WTC11 (cell line): ENCODE data around the gene TNNC2. TPM values are rescaled to one million over a fixed set of nuclear protein-coding genes. Genes with fewer than 3 reads are reported as not detected.
A peak's percentile ranks its signal among the peaks of the same experiment; 100 is the strongest.

ENCODE experiments used
- ATAC-seq: fragments of 200-7000 bp; cut with Tn5 transposase; 2 replicates; pipeline ENCODE4 v1.10.0; 2021; ENCODE audit warnings: mild to moderate bottlenecking, moderate library complexity
- CTCF ChIA-PET: fragments of 300-600 bp; sonication (Branson Sonifier 250); formaldehyde crosslinking; loops from one replicate; lab custom pipeline; 2021; ENCODE audit warnings: antibody characterized with exemption; lab: Charles Lee
- POLR2A ChIA-PET: fragments of 350-600 bp; sonication (Branson Sonifier 250); formaldehyde crosslinking; loops from one replicate; lab custom pipeline; 2021; ENCODE audit warnings: antibody characterized with exemption; lab: Charles Lee
- DNase-seq: peaks from one replicate; pipeline ENCODE4 v3.0.0; 2021; ENCODE audit warnings: low spot score
- H3K27ac Mint-ChIP-seq: 2 replicates; pipeline ENCODE4 v1.8.0; 2021; ENCODE audit warnings: mixed read lengths
- H3K27me3 Mint-ChIP-seq: 2 replicates; pipeline ENCODE4 v1.8.0; 2021; ENCODE audit warnings: low read depth, mild to moderate bottlenecking, moderate library complexity, mixed read lengths
- H3K36me3 Mint-ChIP-seq: 2 replicates; pipeline ENCODE4 v1.8.0; 2021; ENCODE audit warnings: mixed read lengths
- H3K4me1 Mint-ChIP-seq: 2 replicates; pipeline ENCODE4 v1.8.0; 2022; ENCODE audit warnings: mixed read lengths
- H3K4me3 Mint-ChIP-seq: 2 replicates; pipeline ENCODE4 v1.8.0; 2021; ENCODE audit warnings: mild to moderate bottlenecking, moderate library complexity, mixed read lengths
- H3K9me3 Mint-ChIP-seq: 2 replicates; pipeline ENCODE4 v1.8.0; 2021; ENCODE audit warnings: mixed read lengths
- CBFB ChIP-seq: sonication (generic); formaldehyde crosslinking; IDR thresholded peaks from 2 replicates; pipeline ENCODE4 v1.8.1; 2022; ENCODE audit warnings: mild to moderate bottlenecking, low read depth, missing genetic modification reagents
- CREM ChIP-seq: sonication (generic); formaldehyde crosslinking; IDR thresholded peaks from 2 replicates; pipeline ENCODE4 v1.8.1; 2022; ENCODE audit warnings: mild to moderate bottlenecking, missing genetic modification reagents, moderate library complexity
- ELF4 ChIP-seq: sonication (generic); formaldehyde crosslinking; IDR thresholded peaks from 2 replicates; pipeline ENCODE4 v1.8.1; 2022; ENCODE audit warnings: low read depth, mild to moderate bottlenecking, moderate library complexity, missing genetic modification reagents
- ETV6 ChIP-seq: sonication (generic); formaldehyde crosslinking; IDR thresholded peaks from 2 replicates; pipeline ENCODE4 v1.8.1; 2022; ENCODE audit warnings: mild to moderate bottlenecking, missing genetic modification reagents
- GABPB1 ChIP-seq: sonication (generic); formaldehyde crosslinking; IDR thresholded peaks from 2 replicates; pipeline ENCODE4 v1.8.1; 2023; ENCODE audit warnings: mild to moderate bottlenecking, missing genetic modification reagents
- GTF2I ChIP-seq: fragments of 250-450 bp; sonication (Bioruptor Pico); conservative IDR thresholded peaks from 2 replicates; pipeline ENCODE4 v1.4.0; 2021; ENCODE audit warnings: mild to moderate bottlenecking
- IRF2 ChIP-seq: sonication (generic); formaldehyde crosslinking; IDR thresholded peaks from 2 replicates; pipeline ENCODE4 v1.8.0; 2022; ENCODE audit warnings: low read depth, missing genetic modification reagents, borderline replicate concordance
- KAT7 ChIP-seq: sonication (generic); formaldehyde crosslinking; IDR thresholded peaks from 2 replicates; pipeline ENCODE4 v1.8.1; 2023; ENCODE audit warnings: missing genetic modification reagents, mild to moderate bottlenecking, borderline replicate concordance
- NFYB ChIP-seq: sonication (generic); formaldehyde crosslinking; conservative IDR thresholded peaks from 2 replicates; pipeline ENCODE4 v1.8.0; 2022; ENCODE audit warnings: low read depth, missing genetic modification reagents
- NR1H2 ChIP-seq: sonication (generic); formaldehyde crosslinking; IDR thresholded peaks from 2 replicates; pipeline ENCODE4 v1.9.0; 2021; ENCODE audit warnings: mild to moderate bottlenecking, moderate library complexity, missing genetic modification reagents
- RELA ChIP-seq: sonication (generic); formaldehyde crosslinking; IDR thresholded peaks from 2 replicates; pipeline ENCODE4 v1.8.1; 2022; ENCODE audit warnings: missing genetic modification reagents, mild to moderate bottlenecking, borderline replicate concordance
- SMAD3 ChIP-seq: sonication (generic); formaldehyde crosslinking; IDR thresholded peaks from 2 replicates; pipeline ENCODE4 v1.8.0; 2022; ENCODE audit warnings: missing genetic modification reagents, mild to moderate bottlenecking, borderline replicate concordance
- SP1 ChIP-seq: sonication (generic); formaldehyde crosslinking; conservative IDR thresholded peaks from 2 replicates; pipeline ENCODE4 v1.8.1; 2022; ENCODE audit warnings: missing genetic modification reagents
- ZNF232 ChIP-seq: sonication (generic); formaldehyde crosslinking; IDR thresholded peaks from 2 replicates; pipeline ENCODE4 v1.8.0; 2022; ENCODE audit warnings: mild to moderate bottlenecking, missing genetic modification reagents
- ZNF263 ChIP-seq: sonication (generic); formaldehyde crosslinking; IDR thresholded peaks from 2 replicates; pipeline ENCODE4 v1.8.1; 2022; ENCODE audit warnings: low read depth, mild to moderate bottlenecking, moderate library complexity, missing genetic modification reagents
- ZNF396 ChIP-seq: fragments of 250-450 bp; sonication (Bioruptor Pico); IDR thresholded peaks from 2 replicates; pipeline ENCODE4 v1.8.0; 2021; ENCODE audit warnings: mild to moderate bottlenecking, moderate library complexity, borderline replicate concordance
- ZNF671 ChIP-seq: fragments of 250-450 bp; sonication (Bioruptor Pico); IDR thresholded peaks from 2 replicates; pipeline ENCODE4 v1.8.0; 2021; ENCODE audit warnings: mild to moderate bottlenecking
- total RNA-seq: library from RNA; stranded (reverse); gene quantifications from 3 replicates; pipeline ENCODE4 v1.2.3, GENCODE V29; 2021
- TF ChIP-seq, protein P1 (sequence below): fragments of 250-450 bp; sonication (Bioruptor Pico); IDR thresholded peaks from 2 replicates; pipeline ENCODE4 v1.9.0; 2021; ENCODE audit warnings: moderate library complexity, mild to moderate bottlenecking, inconsistent platforms, borderline replicate concordance
- TF ChIP-seq, protein P2 (sequence below): fragments of 250-450 bp; sonication (Bioruptor Pico); IDR thresholded peaks from 2 replicates; pipeline ENCODE4 v1.9.0; 2021; ENCODE audit warnings: mild to moderate bottlenecking
- TF ChIP-seq, protein P3 (sequence below): sonication (generic); formaldehyde crosslinking; IDR thresholded peaks from 2 replicates; pipeline ENCODE4 v1.8.1; 2022; ENCODE audit warnings: mild to moderate bottlenecking, missing genetic modification reagents, moderate library complexity, borderline replicate concordance
- TF ChIP-seq, protein P4 (sequence below): sonication (generic); formaldehyde crosslinking; IDR thresholded peaks from 2 replicates; pipeline ENCODE4 v1.8.0; 2022; ENCODE audit warnings: mild to moderate bottlenecking, missing genetic modification reagents
- TF ChIP-seq, protein P5 (sequence below): sonication (generic); formaldehyde crosslinking; IDR thresholded peaks from 2 replicates; pipeline ENCODE4 v1.8.1; 2023; ENCODE audit warnings: mild to moderate bottlenecking, missing genetic modification reagents
- TF ChIP-seq, protein P6 (sequence below): sonication (generic); formaldehyde crosslinking; conservative IDR thresholded peaks from 2 replicates; pipeline ENCODE4 v1.8.1; 2022; ENCODE audit warnings: mild to moderate bottlenecking, missing genetic modification reagents
- TF ChIP-seq, protein P7 (sequence below): fragments of 250-450 bp; sonication (Bioruptor Pico); conservative IDR thresholded peaks from 2 replicates; pipeline ENCODE4 v1.9.0; 2021; ENCODE audit warnings: mild to moderate bottlenecking
- TF ChIP-seq, protein P8 (sequence below): sonication (generic); formaldehyde crosslinking; IDR thresholded peaks from 2 replicates; pipeline ENCODE4 v1.8.0; 2022; ENCODE audit warnings: mild to moderate bottlenecking, missing genetic modification reagents
- TF ChIP-seq, protein P9 (sequence below): sonication (generic); formaldehyde crosslinking; IDR thresholded peaks from 2 replicates; pipeline ENCODE4 v1.8.1; 2023; ENCODE audit warnings: mild to moderate bottlenecking, moderate library complexity, missing genetic modification reagents

Gene TNNC2
- total RNA-seq, 1 experiment from 2014 or later = 3.0 TPM

DNA sequence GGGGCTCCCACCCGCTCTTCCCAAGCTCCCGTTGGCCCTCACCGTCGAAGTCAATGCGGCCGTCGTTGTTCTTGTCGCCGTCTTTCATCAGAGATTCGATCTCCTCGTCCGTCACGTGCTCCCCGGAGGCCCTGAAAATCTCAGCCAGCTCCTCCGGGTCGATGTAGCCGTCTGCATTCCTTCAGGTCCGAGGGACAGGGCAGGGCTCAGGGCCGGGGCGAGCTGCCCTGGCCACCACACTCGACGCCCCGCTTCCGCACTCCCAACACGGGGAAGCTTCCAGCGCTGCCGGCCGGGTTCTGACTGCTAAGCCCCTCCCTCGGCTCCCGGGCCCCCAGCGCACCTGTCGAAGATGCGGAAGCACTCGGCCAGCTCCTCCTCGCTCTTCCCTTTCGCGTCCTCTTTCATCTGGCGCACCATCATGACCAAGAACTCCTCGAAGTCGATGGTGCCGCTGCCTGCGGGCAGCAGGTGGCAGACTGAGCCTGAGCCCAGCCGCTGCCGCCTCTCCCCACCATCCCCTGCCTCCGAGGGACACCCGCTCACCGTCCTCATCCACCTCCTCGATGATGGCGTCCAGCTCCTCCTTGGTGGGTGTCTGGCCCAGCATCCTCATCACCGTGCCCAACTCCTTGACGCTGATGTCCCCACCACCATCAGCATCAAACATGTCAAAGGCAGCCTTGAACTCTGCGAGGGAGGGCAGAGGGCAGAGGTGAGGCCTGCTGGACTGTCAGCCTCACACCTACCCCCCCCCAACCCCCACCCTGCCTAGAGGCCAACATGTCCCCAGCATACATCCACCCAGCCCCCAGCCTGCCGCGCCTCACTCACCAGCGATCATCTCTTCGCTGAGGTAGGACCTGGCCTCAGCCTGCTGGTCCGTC lies 2.9 kb downstream of the TNNC2 start:
- Mint-ChIP-seq H3K27me3 (peaks cover 23% of the 10 kb centered on the region), H3K4me1 (peaks cover 26% of the 10 kb centered on the region), H3K36me3 (no peaks in the 10 kb centered on the region), H3K27ac (0 out of 2 replicates have a peak overlapping the region, but pooled peaks have one; percentile 48), H3K9me3 (no peaks in the 10 kb centered on the region), H3K4me3 (peak overlapping the region; percentile 61)
- ATAC-seq (peak; percentile 86), DNase-seq (peak; percentile 81)
- CTCF ChIA-PET = interaction anchor here (0.6 to 3.3 kb wide), 27 partner anchors 8 to 235 kb away, joined by 3 to 30 read pairs (median 7); partner anchors contain the start of genes ACOT8, CTSA, NEURL2 and PCIF1
- POLR2A ChIA-PET = interaction anchor here (0.7 to 1.6 kb wide), 5 partner anchors 10 to 188 kb away, joined by 3 to 10 read pairs (median 3); partner anchors contain the start of genes CTSA, NEURL2 and SNX21
- TF ChIP-seq, protein P1, sequence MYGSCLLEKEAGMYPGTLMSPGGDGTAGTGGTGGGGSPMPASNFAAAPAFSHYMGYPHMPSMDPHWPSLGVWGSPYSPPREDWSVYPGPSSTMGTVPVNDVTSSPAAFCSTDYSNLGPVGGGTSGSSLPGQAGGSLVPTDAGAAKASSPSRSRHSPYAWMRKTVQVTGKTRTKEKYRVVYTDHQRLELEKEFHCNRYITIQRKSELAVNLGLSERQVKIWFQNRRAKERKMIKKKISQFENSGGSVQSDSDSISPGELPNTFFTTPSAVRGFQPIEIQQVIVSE (CRISPR knock-in tag) = no peak
- TF ChIP-seq ETV6 (peak; percentile 63), NR1H2 (CRISPR knock-in tag) (no peak), SP1 (CRISPR knock-in tag) (no peak), GABPB1 (CRISPR knock-in tag) (no peak), ZNF263 (CRISPR knock-in tag) (peak; percentile 76; the same call in 1 of the 2 replicates), CREM (CRISPR knock-in tag) (no peak; the same call in 1 of the 2 replicates), CBFB (CRISPR knock-in tag) (0 out of 2 replicates have a peak, but pooled peaks have one; percentile 25), ZNF396 (CRISPR knock-in tag) (no peak), ZNF671 (CRISPR knock-in tag) (no peak), ZNF232 (peak; percentile 86), SMAD3 (peak; percentile 88; the same call in 1 of the 2 replicates), RELA (peak; percentile 79; the same call in 1 of the 2 replicates), NFYB (CRISPR knock-in tag) (no peak), IRF2 (CRISPR knock-in tag) (no peak), KAT7 (CRISPR knock-in tag) (0 out of 2 replicates have a peak, but pooled peaks have one; percentile 66), GTF2I (CRISPR knock-in tag) (no peak), ELF4 (CRISPR knock-in tag) (0 out of 2 replicates have a peak, but pooled peaks have one; percentile 68)
- TF ChIP-seq, protein P2, sequence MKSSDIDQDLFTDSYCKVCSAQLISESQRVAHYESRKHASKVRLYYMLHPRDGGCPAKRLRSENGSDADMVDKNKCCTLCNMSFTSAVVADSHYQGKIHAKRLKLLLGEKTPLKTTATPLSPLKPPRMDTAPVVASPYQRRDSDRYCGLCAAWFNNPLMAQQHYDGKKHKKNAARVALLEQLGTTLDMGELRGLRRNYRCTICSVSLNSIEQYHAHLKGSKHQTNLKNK (CRISPR knock-in tag) = no peak
- TF ChIP-seq, protein P3, sequence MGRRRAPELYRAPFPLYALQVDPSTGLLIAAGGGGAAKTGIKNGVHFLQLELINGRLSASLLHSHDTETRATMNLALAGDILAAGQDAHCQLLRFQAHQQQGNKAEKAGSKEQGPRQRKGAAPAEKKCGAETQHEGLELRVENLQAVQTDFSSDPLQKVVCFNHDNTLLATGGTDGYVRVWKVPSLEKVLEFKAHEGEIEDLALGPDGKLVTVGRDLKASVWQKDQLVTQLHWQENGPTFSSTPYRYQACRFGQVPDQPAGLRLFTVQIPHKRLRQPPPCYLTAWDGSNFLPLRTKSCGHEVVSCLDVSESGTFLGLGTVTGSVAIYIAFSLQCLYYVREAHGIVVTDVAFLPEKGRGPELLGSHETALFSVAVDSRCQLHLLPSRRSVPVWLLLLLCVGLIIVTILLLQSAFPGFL (CRISPR knock-in tag) = no peak
- TF ChIP-seq, protein P4, sequence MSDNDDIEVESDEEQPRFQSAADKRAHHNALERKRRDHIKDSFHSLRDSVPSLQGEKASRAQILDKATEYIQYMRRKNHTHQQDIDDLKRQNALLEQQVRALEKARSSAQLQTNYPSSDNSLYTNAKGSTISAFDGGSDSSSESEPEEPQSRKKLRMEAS = peak; percentile 96
- TF ChIP-seq, protein P5, sequence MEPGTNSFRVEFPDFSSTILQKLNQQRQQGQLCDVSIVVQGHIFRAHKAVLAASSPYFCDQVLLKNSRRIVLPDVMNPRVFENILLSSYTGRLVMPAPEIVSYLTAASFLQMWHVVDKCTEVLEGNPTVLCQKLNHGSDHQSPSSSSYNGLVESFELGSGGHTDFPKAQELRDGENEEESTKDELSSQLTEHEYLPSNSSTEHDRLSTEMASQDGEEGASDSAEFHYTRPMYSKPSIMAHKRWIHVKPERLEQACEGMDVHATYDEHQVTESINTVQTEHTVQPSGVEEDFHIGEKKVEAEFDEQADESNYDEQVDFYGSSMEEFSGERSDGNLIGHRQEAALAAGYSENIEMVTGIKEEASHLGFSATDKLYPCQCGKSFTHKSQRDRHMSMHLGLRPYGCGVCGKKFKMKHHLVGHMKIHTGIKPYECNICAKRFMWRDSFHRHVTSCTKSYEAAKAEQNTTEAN = no peak
- TF ChIP-seq, protein P6, sequence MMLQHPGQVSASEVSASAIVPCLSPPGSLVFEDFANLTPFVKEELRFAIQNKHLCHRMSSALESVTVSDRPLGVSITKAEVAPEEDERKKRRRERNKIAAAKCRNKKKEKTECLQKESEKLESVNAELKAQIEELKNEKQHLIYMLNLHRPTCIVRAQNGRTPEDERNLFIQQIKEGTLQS = no peak
- TF ChIP-seq, protein P7, sequence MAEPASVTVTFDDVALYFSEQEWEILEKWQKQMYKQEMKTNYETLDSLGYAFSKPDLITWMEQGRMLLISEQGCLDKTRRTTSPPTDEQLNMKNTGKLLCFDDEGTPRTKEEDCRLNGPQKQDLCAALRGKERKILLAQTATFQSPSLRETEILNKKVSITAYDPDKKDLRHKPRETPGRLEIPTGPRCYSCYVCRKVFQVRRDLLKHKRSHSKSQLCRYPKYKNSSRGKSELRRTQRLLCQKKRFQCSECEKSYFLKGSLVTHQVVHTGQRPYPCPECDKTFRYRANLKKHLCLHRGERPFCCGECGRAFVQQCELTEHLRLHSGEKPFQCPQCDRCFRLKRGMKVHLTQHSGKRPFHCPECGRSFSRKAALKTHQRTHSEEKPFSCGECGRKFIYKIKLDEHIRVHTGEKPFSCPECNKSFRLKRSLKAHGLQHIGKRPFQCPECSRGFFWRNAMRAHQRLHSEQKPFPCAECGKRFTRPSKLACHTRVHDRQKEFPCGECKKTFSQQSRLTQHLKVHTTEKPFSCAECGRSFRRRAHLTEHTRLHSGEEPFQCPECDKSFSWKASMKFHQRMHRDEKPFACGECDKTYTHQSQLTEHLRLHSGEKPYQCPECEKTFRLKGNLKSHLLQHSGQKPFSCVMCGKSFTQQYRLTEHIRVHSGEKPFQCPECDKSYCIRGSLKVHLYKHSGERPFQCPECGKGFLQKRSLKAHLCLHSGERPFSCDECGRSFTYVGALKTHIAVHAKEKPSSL (CRISPR knock-in tag) = no peak
- TF ChIP-seq, protein P8, sequence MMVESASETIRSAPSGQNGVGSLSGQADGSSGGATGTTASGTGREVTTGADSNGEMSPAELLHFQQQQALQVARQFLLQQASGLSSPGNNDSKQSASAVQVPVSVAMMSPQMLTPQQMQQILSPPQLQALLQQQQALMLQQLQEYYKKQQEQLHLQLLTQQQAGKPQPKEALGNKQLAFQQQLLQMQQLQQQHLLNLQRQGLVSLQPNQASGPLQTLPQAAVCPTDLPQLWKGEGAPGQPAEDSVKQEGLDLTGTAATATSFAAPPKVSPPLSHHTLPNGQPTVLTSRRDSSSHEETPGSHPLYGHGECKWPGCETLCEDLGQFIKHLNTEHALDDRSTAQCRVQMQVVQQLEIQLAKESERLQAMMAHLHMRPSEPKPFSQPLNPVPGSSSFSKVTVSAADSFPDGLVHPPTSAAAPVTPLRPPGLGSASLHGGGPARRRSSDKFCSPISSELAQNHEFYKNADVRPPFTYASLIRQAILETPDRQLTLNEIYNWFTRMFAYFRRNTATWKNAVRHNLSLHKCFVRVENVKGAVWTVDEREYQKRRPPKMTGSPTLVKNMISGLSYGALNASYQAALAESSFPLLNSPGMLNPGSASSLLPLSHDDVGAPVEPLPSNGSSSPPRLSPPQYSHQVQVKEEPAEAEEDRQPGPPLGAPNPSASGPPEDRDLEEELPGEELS (CRISPR knock-in tag) = peak; percentile 34; the same call in 1 of the 2 replicates
- TF ChIP-seq, protein P9, sequence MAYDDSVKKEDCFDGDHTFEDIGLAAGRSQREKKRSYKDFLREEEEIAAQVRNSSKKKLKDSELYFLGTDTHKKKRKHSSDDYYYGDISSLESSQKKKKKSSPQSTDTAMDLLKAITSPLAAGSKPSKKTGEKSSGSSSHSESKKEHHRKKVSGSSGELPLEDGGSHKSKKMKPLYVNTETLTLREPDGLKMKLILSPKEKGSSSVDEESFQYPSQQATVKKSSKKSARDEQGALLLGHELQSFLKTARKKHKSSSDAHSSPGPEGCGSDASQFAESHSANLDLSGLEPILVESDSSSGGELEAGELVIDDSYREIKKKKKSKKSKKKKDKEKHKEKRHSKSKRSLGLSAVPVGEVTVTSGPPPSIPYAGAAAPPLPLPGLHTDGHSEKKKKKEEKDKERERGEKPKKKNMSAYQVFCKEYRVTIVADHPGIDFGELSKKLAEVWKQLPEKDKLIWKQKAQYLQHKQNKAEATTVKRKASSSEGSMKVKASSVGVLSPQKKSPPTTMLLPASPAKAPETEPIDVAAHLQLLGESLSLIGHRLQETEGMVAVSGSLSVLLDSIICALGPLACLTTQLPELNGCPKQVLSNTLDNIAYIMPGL (CRISPR knock-in tag) = no peak
